GM19467 (cell line): ENCODE data around the gene POTEB.
"Not testable (repeated sequence)": the region's sequence is repeated elsewhere in the genome, so short reads cannot be mapped to it uniquely, and the experiment has no call there.

Source experiments
- ATAC-seq: cut with Tn5 transposase; IDR thresholded peaks from one replicate; pipeline ENCODE4 v1.9.1; 2021; ENCODE audit warnings: mild to moderate bottlenecking, moderate library complexity; ENCODE audit not compliant: unreplicated experiment

POTEB gene

DNA sequence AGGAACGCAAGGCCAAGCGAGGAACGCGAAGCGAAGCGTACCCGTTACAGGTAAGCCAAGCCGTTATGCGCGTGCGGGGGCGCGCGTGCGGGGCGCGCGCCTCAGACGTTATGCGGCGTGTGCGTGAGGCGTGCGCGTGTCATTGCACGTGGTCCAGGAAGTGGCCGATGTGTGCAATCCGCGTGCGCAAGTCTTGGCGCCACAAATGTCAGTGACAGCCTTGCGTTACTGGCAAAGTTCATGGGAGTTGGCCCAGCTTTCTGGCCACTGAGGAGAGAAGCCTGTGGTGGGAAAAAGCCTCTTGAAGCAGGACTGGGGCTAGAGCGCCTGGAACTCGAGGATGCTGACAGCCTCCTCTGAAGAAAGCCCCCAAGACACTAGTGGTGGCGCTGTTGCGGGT is at the start of gene POTEB:
TSS of gene POTEB (minus strand) at position 101 of the 400 bp plus-strand sequence. CDS start 489 bp downstream, outside the sequence.
- not testable (repeated sequence) for ATAC-seq

DNA sequence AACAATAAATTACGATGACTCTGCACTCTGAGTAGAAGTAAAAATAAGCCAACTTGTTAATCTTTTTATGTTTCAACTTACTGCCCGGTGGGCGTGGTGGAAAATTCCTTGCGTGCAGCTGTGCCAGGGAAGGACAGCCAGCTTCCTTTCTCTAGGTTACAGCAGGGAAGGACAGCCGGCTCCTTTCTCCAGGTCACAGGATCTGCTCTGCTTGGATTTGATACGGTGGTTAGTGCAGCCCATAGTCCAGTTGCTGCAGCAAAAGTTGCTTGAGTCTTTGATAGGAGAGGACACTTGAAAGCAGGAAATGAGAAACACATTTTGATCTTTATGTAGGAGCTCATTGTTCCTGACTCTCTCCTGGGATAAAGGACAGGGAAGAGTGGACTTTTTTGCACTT is 13.4 kb upstream of the POTEB start:
- not testable (repeated sequence) for ATAC-seq

DNA sequence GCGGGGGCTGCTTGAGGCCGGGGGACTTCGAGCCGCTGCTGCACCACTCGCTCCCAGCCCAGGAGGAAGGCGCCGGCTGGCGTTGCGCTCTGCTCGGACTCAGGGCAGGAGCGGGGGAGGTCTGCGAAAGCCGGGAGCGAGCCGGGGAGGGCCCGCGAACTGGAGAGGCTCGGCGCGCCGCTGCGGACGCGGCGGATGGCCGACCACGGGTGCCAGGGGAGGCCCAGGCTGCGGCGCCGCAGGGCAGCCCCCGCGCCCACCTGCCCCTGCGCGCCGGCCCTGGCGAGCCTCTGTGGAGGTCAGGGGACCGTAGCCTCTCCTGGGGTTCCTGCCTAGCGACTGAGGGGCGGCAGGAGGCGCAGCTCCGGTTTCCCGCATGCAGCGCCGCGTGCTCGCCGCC is 12.0 kb upstream of the POTEB start:
- ATAC-seq = not testable (repeated sequence)

DNA sequence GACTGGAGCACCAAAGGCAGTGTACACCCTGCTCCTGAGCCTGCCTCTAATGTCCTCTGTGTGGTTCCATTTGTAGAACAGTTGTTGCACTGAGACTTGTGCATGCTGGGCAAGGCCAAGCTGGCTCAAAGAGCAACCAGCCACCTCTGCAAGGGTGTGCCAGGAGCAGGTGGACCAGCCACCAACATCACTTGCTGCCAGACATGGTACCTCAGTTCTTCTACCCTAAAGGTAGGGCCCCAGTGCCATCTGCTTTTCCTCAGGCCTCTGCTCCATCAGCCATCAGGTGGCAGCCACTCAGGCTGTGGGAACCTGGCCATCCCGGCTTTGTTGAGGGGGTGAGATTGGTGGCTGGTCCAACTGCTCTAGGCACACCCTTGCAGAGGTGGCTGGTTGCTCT is 38.7 kb downstream of the POTEB start:
- ATAC-seq = not testable (repeated sequence)
